Omental fat pad (tissue), 4 donors: ENCODE results near the gene SMARCAD1. TPM values are rescaled to one million over a fixed set of nuclear protein-coding genes. Genes with fewer than 3 reads are reported as not detected.

Experiments
- ATAC-seq: fragments of 150-250 bp; one replicate; pipeline ENCODE4 v1.9.1; 2016; ENCODE audit warnings: mild to moderate bottlenecking, moderate library complexity; ENCODE audit not compliant: low FRiP score
- DNase-seq: peaks from one replicate; pipeline ENCODE4 v3.0.0-alpha.2; 2019; ENCODE audit warnings: low spot score
- CTCF ChIP-seq, 3 donors: fragments of 450-650 bp; IDR thresholded peaks; one replicate each; pipeline ENCODE4 v1.5.1; 2016 to 2017; ENCODE audit warnings: antibody characterized with exemption in 3 of 3, mild to moderate bottlenecking in 3 of 3, moderate library complexity in 2 of 3
- total RNA-seq, 4 donors: library from RNA; depleted of rRNA; stranded (reverse); fragments of >200 nt; gene quantifications; one replicate each; pipeline ENCODE4 v1.1.0, GENCODE V29; 2016

Gene SMARCAD1
- total RNA-seq, 4 donors from 2014 or later = 16.6 to 31.7 (median 18.9) TPM

GRCh38 chr4:94225449-94225848, 17.8 kb downstream of the SMARCAD1 start:
- no peak for TF ChIP-seq CTCF (IDR thresholded peaks at IDR 0.05)
- ATAC-seq = no peak
- no peak for DNase-seq

- no peak for TF ChIP-seq CTCF (IDR thresholded peaks at IDR 0.05)
- ATAC-seq (no peak), DNase-seq (no peak)
Measured at GRCh38 chr4:94226763-94227162, 19.1 kb downstream of the SMARCAD1 start.

- ATAC-seq (no peak), DNase-seq (no peak)
- TF ChIP-seq CTCF (IDR thresholded peaks at IDR 0.05) = no peak
Measured at GRCh38 chr4:94228493-94229216, 21.0 kb downstream of the SMARCAD1 start.

- no peak for TF ChIP-seq CTCF (IDR thresholded peaks at IDR 0.05)
- ATAC-seq (no peak), DNase-seq (no peak)
Measured at GRCh38 chr4:94232519-94232918, 24.9 kb downstream of the SMARCAD1 start.

GRCh38 chr4:94235825-94236224, 28.2 kb downstream of the SMARCAD1 start:
- no peak for ATAC-seq
- DNase-seq = no peak
- no peak for TF ChIP-seq CTCF (IDR thresholded peaks at IDR 0.05)

- no peak for TF ChIP-seq CTCF (IDR thresholded peaks at IDR 0.05)
- ATAC-seq (no peak), DNase-seq (no peak)
Measured at GRCh38 chr4:94237271-94237670, 29.6 kb downstream of the SMARCAD1 start.

- DNase-seq (no peak), ATAC-seq (no peak)
- no peak for TF ChIP-seq CTCF (IDR thresholded peaks at IDR 0.05)
Measured at GRCh38 chr4:94238160-94238559, 30.5 kb downstream of the SMARCAD1 start.
